ENCODE data around the gene ARAP1.

Gene ARAP1

GRCh38 chr11:72778535-72779494, 26.6 kb upstream of the ARAP1 start:
- peaks cover 74% of the 10 kb centered on the region for H3K4me1 Mint-ChIP-seq

GRCh38 chr11:72777755-72778278, 25.6 kb upstream of the ARAP1 start:
- Mint-ChIP-seq H3K9me3 (no peaks in the 10 kb centered on the region), H3K27ac (no peak overlapping the region), H3K27me3 (ENCODE audit: low read depth, poor library complexity) (peaks cover 28% of the 10 kb centered on the region), H3K36me3 (ENCODE audit: low read depth) (no peaks in the 10 kb centered on the region), H3K4me1 (peaks cover 78% of the 10 kb centered on the region), H3K4me3 (no peak overlapping the region)
- DNase-seq: no peak
- no peak for TF ChIP-seq CTCF (IDR thresholded peaks at IDR 0.05)

More at GRCh38 chr11:72778535-72779494, 26.6 kb upstream of the ARAP1 start:
- no peaks in the 10 kb centered on the region for H3K9me3 Mint-ChIP-seq
- H3K36me3 Mint-ChIP-seq (ENCODE audit: low read depth): no peaks in the 10 kb centered on the region
- TF ChIP-seq CTCF (IDR thresholded peaks at IDR 0.05): no peak
- DNase-seq: no peak
- peak overlapping the region; percentile 72 for H3K4me3 Mint-ChIP-seq
- peaks cover 32% of the 10 kb centered on the region for H3K27me3 Mint-ChIP-seq (ENCODE audit: low read depth, poor library complexity)
- H3K27ac Mint-ChIP-seq: no peak overlapping the region

GRCh38 chr11:72776844-72777754, 24.9 kb upstream of the ARAP1 start:
- H3K27ac Mint-ChIP-seq: no peak overlapping the region
- H3K36me3 Mint-ChIP-seq (ENCODE audit: low read depth): no peaks in the 10 kb centered on the region
- H3K4me1 Mint-ChIP-seq: peaks cover 78% of the 10 kb centered on the region
- H3K9me3 Mint-ChIP-seq: no peaks in the 10 kb centered on the region
- no peak overlapping the region for H3K4me3 Mint-ChIP-seq
- no peak for TF ChIP-seq CTCF (IDR thresholded peaks at IDR 0.05)
- H3K27me3 Mint-ChIP-seq (ENCODE audit: low read depth, poor library complexity): peaks cover 24% of the 10 kb centered on the region
- no peak for DNase-seq

GRCh38 chr11:72776117-72776843, 24.1 kb upstream of the ARAP1 start:
- TF ChIP-seq CTCF (IDR thresholded peaks at IDR 0.05): no peak
- no peak overlapping the region for H3K4me3 Mint-ChIP-seq
- no peaks in the 10 kb centered on the region for H3K9me3 Mint-ChIP-seq
- no peak for DNase-seq
- H3K36me3 Mint-ChIP-seq (ENCODE audit: low read depth): no peaks in the 10 kb centered on the region
- peaks cover 81% of the 10 kb centered on the region for H3K4me1 Mint-ChIP-seq
- peaks cover 21% of the 10 kb centered on the region for H3K27me3 Mint-ChIP-seq (ENCODE audit: low read depth, poor library complexity)
- H3K27ac Mint-ChIP-seq: peak overlapping the region; percentile 47

- Mint-ChIP-seq H3K27ac (peak overlapping the region; percentile 47), H3K27me3 (ENCODE audit: low read depth, poor library complexity) (peaks cover 15% of the 10 kb centered on the region), H3K9me3 (no peaks in the 10 kb centered on the region), H3K36me3 (ENCODE audit: low read depth) (no peaks in the 10 kb centered on the region), H3K4me1 (peaks cover 81% of the 10 kb centered on the region), H3K4me3 (no peak overlapping the region)
- no peak for DNase-seq
- TF ChIP-seq CTCF (IDR thresholded peaks at IDR 0.05): no peak
Observed at GRCh38 chr11:72775288-72776110, 23.3 kb upstream of the ARAP1 start.

Measured in nephron progenitor cell (in vitro differentiated cells).